ENCODE results near the gene TCP1. TPM values are rescaled to one million over a fixed set of nuclear protein-coding genes. Genes with fewer than 3 reads are reported as not detected.

Gene TCP1
- polyA plus RNA-seq, 1 donor from 2014 or later = 379 TPM

GRCh38 chr6:159837511-159837910, 48.1 kb upstream of the TCP1 start:
- TF ChIP-seq RAD21 (conservative IDR thresholded peaks at IDR 0.05) (no peak), POLR2AphosphoS5 (IDR thresholded peaks at IDR 0.05) (no peak), EZH2 (IDR thresholded peaks at IDR 0.05; ENCODE audit: borderline replicate concordance, insufficient read depth, low read length, poor library complexity, severe bottlenecking) (no peak), CTCF (IDR thresholded peaks at IDR 0.05; ENCODE audit: poor library complexity, severe bottlenecking) (no peak), MXI1 (conservative IDR thresholded peaks at IDR 0.05; ENCODE audit: poor library complexity, severe bottlenecking) (no peak), REST (IDR thresholded peaks at IDR 0.05; ENCODE audit: borderline replicate concordance) (no peak)
- H2AFZ ChIP-seq (ENCODE audit: low read depth, low read length) = no peak overlapping the region
- no peaks in the 10 kb centered on the region for H3K9me3 ChIP-seq (ENCODE audit: low read length)

GRCh38 chr6:159836718-159837490, 47.5 kb upstream of the TCP1 start:
- H2AFZ ChIP-seq (ENCODE audit: low read depth, low read length) = no peak overlapping the region
- no peaks in the 10 kb centered on the region for H3K27me3 ChIP-seq (ENCODE audit: insufficient read depth, low read depth, low read length)
- no peaks in the 10 kb centered on the region for H3F3A ChIP-seq (ENCODE audit: insufficient read depth, low read length, poor library complexity, severe bottlenecking)
- TF ChIP-seq EP300 (conservative IDR thresholded peaks at IDR 0.05; ENCODE audit: poor library complexity, severe bottlenecking) = no peak
- TF ChIP-seq RAD21 (conservative IDR thresholded peaks at IDR 0.05) = no peak
- no peak for TF ChIP-seq EZH2 (IDR thresholded peaks at IDR 0.05; ENCODE audit: borderline replicate concordance, insufficient read depth, low read length, poor library complexity, severe bottlenecking)
- TF ChIP-seq REST (IDR thresholded peaks at IDR 0.05; ENCODE audit: borderline replicate concordance) = no peak
- TF ChIP-seq POLR2AphosphoS5 (IDR thresholded peaks at IDR 0.05) = no peak
- no peak for TF ChIP-seq MXI1 (conservative IDR thresholded peaks at IDR 0.05; ENCODE audit: poor library complexity, severe bottlenecking)
- TF ChIP-seq CTCF (IDR thresholded peaks at IDR 0.05; ENCODE audit: poor library complexity, severe bottlenecking) = no peak
- no peak for TF ChIP-seq TAF1 (IDR thresholded peaks at IDR 0.05; ENCODE audit: low read depth)
- no peak for TF ChIP-seq SMC3 (conservative IDR thresholded peaks at IDR 0.05; ENCODE audit: poor library complexity)
- H3K9me2 ChIP-seq (ENCODE audit: insufficient read depth, low read length) = no peaks in the 10 kb centered on the region
- no peak overlapping the region for H3K4me2 ChIP-seq (ENCODE audit: low read length)
- no peaks in the 10 kb centered on the region for H3K79me2 ChIP-seq (replicated peaks; ENCODE audit: insufficient read depth, low read length)
- no peak overlapping the region for H3K9ac ChIP-seq (ENCODE audit: low read length)
- H3K9me3 ChIP-seq (ENCODE audit: low read length) = no peaks in the 10 kb centered on the region
- no peaks in the 10 kb centered on the region for H3K36me3 ChIP-seq (ENCODE audit: insufficient read depth, low read length)
- no peaks in the 10 kb centered on the region for H4K20me1 ChIP-seq (ENCODE audit: insufficient read depth)
- H3K27ac ChIP-seq (ENCODE audit: low read length) = no peak overlapping the region
- no peak overlapping the region for H3K4me3 ChIP-seq (ENCODE audit: low read length)

More at GRCh38 chr6:159837511-159837910, 48.1 kb upstream of the TCP1 start:
- no peak overlapping the region for H3K9ac ChIP-seq (ENCODE audit: low read length)
- no peaks in the 10 kb centered on the region for H3K79me2 ChIP-seq (replicated peaks; ENCODE audit: insufficient read depth, low read length)
- no peaks in the 10 kb centered on the region for H3K36me3 ChIP-seq (ENCODE audit: insufficient read depth, low read length)
- H3K4me2 ChIP-seq (ENCODE audit: low read length) = no peak overlapping the region
- no peak overlapping the region for H3K4me3 ChIP-seq (ENCODE audit: low read length)
- no peaks in the 10 kb centered on the region for H3F3A ChIP-seq (ENCODE audit: insufficient read depth, low read length, poor library complexity, severe bottlenecking)
- no peaks in the 10 kb centered on the region for H4K20me1 ChIP-seq (ENCODE audit: insufficient read depth)
- no peak overlapping the region for H3K27ac ChIP-seq (ENCODE audit: low read length)
- no peaks in the 10 kb centered on the region for H3K9me2 ChIP-seq (ENCODE audit: insufficient read depth, low read length)
- H3K27me3 ChIP-seq (ENCODE audit: insufficient read depth, low read depth, low read length) = no peaks in the 10 kb centered on the region

Measured in neural cell (in vitro differentiated cells).